HG02759 (cell line): ENCODE measurements around the gene WDR38.

Experiments
- ATAC-seq: cut with Tn5 transposase; IDR thresholded peaks from one replicate; pipeline ENCODE4 v1.9.1; 2021; ENCODE audit warnings: mild to moderate bottlenecking, moderate library complexity; ENCODE audit not compliant: unreplicated experiment

Gene WDR38, protein sequence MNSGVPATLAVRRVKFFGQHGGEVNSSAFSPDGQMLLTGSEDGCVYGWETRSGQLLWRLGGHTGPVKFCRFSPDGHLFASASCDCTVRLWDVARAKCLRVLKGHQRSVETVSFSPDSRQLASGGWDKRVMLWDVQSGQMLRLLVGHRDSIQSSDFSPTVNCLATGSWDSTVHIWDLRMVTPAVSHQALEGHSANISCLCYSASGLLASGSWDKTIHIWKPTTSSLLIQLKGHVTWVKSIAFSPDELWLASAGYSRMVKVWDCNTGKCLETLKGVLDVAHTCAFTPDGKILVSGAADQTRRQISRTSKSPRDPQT

DNA sequence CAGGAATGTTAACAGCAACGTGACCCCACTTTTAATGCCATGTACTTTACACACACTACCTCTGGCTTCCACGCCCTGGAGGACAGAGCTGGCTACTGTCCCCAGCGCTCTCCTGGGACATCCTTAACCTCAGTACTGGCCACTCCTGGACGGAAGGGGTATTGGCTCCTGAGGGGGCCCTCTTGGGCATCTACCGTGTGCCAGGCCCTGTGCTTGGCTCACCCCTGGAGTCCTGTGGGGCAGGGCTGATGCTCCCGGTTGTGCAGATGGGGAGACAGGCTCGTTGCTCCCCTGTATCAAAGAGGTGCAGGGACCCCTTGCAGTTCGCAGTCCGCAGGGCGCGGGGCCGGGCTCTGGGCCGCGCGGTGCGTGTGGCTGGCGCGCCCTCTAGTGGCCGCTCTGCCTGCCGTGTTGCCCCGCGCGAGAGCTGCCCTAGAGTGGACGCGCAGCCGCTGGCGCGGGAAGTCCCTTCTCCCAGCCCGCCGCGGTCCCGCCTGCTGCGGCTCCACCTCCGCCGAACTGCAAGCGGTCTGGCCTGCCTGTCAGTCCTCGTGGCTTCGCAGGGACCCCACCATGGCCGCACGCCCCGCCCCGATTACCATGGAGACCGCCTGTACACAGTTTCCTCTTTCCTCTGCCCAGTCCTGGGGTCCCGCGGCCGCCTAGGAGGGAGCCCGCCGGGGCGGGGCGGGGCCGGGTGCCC, at the start of gene WDR38:
Gene WDR38, plus strand, starts transcription at position 632 of the 703 bp plus-strand sequence. CDS start 72 bp downstream, outside the sequence.
- peak; percentile 82 for ATAC-seq

DNA sequence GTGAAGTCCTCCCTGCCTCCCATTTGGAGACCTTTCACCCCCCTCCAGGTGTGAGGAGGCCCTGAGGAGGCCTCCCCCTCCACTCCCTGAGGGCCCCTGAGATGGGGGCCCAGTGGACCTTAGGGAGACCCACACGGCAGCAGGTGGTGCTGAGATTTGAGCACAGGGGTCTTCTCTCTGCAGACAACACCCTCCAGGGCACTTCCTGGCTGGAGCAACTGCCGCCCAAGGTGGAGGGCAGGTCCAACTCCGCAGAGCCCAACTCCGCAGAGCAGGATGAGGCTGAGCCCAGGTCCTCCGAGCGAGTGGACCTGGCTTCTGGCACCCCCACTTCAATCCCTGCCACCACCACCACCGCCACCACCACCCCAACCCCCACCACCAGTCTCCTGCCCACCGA, 49.3 kb upstream of the WDR38 start:
- no peak for ATAC-seq

DNA sequence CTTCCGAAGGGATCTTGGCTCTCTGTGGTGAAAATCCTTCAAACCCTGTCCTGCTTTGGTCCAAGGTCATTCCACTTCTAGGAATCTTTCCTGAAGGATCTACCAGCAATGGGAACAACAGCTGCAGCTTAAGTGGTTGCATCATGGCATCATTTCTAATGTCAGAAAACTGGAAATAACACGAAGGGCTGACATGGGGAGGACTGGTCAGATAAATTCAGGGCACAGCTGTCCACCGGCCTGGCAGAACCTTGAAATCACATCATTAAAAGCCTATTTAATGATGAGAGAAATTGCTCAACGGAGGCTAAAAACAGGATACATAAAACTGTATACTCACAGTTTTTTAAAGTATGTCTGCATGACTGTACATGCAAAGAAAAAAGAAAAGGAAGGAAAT, 48.1 kb upstream of the WDR38 start:
- ATAC-seq = no peak

DNA sequence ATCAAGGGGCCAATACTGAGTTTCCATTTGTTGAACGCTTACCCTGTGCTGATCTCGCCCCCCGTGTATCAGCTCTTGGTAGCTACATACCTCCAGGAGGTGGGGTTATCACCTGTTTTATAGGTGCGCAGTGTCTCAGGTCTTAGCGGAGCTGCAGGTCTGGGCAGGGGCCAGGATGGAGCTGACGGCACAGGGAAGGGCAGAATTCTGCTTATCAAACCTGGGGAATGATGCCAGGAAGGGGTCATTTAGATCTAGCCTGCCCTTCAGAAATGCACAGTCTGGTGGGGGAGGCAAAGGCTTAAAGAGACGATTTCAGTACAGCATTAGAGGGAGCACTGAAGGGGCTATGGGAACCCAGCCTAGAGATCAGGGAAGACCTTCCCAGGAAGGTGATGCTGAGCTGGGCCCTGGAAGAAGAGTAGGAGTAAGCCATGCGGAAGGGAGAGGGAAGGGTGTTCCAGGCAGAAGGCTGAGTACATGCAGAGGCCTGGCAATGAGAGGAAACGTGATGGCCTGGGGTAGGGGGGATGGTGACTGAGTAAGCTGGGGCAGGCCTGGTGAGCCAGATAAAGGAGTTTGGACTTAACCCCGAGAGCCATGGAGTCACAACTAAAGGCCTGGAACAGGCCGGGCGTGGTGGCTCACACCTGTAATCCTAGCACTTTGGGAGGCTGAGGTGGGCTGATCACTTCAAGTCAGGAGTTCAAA, 44.9 kb upstream of the WDR38 start:
- ATAC-seq = no peak

DNA sequence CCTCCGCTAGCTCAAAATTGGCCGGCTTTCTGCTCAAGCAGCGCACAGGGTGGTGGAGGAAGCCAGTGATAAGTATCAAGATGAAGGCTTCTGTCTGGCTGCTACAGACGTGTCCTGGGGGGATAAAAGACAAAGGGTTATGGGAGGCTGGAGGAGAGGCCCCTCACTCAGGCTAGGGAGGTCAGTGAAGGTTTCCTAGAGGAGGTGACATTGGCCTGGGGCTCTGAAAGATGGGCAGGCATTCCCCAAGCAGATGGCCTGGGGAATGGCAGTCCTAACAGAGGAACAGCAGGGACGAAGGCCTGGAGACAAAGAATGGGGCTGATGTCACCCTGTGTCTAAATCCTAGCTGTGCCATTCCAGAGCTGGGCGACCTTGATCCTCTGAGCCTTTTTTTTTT, 44.0 kb upstream of the WDR38 start:
- ATAC-seq = no peak

DNA sequence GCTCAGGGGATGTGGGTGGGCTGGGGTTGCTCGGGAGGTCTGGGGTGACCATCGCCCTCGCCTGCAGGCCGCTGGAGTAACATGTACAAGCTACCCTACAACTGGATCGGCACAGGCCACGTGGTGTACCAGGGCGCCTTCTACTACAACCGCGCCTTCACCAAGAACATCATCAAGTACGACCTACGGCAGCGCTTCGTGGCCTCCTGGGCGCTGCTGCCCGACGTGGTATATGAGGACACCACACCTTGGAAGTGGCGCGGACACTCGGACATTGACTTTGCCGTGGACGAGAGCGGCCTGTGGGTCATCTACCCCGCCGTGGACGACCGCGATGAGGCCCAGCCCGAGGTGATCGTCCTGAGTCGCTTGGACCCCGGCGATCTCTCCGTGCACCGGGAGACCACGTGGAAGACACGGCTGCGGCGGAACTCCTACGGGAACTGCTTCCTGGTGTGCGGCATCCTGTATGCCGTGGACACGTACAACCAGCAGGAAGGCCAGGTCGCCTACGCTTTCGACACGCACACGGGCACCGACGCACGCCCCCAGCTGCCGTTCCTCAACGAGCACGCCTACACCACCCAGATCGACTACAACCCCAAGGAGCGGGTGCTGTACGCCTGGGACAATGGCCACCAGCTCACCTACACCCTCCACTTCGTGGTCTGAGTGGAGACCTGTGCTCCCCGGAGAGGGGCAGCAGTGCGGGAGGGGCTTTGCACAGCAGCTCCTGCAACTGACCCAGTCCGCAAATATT, 43.3 kb upstream of the WDR38 start:
- ATAC-seq = no peak

DNA sequence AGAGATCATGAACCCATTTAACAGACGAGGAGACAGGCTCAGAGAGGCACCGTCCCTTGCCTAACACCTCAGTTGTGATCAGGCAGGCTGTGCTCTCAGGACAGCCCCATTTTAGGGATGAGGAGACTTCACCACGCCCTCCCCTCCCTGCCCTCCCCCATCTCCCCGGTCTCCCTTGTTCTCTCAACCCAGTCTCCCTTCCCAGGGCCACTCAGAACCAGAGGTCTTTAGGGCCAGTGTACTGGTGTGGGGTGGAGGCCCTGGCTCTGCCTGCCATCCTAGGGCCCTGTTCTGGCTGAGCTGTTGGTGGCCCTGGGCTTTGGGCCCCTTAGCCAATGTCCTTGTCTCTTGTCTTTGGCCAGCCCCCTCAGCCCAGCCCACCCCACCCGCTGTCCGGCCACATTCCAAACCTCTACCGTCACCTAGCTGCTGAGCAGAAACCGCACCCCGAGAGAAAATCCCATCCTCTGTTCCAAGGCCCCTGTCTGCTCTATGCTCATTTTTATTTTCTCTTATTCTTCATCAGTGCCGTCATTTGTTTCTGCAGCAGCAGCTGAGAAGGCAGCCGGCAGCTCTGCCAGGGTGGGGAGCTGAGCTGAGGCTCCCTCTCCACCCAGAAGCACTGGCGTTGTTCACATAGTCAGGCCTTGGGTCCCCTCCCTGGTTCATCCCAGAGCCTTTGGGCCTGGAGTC, 42.5 kb upstream of the WDR38 start:
- ATAC-seq = no peak

DNA sequence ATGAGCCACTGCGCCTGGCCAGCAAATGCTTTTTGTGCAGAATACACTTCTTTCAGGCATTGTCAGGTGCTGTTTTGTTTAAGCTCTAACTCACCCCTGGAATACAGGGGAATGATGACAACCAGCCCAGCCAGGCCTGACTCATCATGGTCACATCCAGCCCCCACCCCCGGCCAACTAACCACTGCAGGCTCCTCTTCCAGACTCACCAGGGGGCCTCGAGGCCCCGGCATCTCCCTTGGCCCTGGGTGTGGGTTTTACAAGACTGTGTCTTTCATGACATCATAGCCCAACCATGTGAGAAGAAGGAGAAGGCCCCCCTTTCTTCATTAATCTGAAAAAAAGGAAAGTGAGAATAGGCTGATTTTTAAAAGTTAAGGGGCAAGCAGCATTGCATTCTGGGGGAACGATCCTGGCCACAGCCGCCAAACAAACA, 40.8 kb upstream of the WDR38 start:
- no peak for ATAC-seq

DNA sequence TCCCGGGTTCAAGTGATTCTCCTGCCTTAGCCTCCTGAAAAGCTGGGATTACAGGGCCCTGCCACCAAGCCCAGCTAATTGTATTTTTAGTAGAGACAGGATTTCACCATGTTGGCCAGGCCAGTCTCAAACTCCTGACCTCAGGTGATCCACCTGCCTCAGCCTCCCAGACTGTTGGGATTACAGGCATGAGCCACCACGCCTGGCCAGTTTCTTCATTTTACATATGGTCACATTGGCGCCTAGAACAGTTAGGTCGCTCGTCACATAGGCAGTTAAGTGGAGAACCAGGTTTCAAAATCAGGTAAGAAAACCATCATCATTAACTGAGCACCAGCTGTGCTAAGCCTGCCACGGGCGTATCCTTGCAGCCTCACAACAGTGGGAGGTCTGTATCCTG, 40.2 kb upstream of the WDR38 start:
- no peak for ATAC-seq

DNA sequence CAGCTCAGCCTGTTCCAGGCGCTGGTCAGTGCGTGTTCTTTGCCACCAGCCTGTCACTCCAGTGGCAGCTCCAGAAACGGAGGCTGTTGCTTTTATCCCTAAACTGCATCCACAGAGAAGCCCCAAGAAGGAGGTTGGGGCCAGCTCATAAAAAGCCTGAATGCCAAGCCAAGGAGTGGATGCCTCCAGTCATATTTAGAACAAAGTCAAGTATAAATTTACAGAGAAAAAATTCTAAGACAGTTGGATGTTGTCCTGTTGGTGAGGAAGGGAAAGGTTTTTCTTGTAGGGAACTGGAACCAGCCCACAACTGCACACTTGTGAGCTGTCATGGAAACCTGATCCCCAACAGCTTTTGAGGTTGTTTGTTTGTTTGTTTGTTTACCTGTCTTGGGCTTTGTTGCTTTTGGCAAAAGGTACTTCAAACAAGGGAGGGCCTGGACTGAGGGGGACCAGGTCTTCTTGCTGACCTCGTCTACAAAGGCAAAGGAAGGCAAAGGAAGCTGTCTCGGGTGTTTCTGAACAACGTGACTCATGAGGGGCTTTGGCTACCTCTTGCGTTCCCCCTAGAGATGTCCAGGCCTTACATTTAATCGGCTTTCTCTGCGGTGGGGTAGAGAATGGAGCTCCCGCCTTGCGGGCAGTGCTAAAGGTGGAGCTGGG, 39.6 kb upstream of the WDR38 start:
- no peak for ATAC-seq

DNA sequence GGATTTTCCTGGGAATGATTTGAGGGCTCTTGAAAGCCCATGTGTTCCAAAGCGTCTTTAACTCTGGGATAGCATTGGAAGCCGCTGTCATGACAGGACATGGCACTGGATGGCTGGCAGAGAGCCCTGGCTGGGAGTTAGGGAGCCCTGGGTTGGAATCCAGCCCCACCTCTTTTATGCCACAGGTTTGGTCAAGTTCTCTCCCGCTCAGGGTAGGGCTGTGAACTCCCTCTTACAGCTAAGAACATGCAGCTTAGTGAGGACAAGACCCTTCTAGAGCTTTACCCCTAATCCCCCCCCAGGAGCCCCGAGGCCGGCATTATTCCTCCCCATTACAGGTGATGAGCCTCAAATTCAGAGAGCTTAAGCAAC, 39.1 kb upstream of the WDR38 start:
- ATAC-seq = no peak

DNA sequence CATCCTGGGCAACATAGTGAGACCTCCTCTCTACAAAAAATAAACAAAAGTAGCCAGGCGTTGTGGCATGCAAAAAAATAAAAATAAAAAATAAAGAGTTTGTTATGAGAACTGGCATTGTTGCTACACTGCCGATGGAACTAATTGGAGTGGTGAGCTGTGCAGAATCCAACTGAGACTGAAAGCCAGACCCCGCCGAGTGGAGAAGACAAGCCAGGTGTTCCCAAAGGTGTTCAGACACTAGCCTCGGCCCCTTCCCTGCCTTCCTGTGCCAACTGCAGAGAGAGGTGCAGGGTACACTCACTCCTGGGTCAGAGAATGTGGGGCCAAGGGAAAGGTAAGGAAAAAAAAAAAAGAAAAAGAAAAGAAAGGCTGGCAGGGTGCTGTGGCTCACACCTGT, 37.7 kb upstream of the WDR38 start:
- no peak for ATAC-seq

DNA sequence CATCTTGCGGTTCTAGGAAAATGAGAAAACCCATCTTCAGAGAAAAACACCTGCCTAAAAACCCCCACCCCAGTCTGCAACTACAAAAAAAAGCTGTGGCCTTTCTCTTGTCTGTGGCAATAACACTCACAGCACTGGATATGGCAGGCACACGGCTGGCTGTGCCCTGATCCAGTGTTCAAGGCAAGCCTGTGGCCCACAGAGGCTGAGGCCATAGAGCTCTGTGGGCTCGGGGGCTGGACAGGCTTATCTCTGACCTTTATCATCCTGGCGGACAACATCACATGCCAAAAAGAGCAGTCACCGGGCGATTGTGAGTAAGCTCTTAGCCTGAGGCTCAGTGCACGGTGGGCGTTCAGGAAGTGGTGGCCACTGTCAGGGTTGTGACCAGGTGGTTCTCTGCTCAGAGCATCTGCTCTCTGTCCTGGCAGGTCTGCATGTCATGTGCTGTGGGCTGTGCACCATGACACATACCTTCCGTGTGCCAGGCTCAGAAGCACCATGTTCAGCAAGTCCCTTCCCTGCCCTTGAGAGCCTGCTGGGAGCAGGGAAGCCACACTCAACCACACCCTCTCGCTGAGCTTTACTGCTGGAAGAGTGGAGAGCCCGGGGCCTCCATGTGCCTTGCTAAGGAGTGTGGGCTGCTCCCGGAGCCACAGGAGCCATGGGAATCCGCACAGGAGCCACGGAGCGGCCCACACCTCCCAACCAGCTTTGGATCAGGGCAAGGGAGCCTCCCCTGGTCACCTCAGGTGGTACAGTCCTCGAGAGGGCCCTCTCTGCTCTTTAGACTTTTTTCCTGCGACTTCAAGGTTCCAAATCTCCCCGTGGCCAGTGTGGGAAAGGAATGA, 34.6 kb upstream of the WDR38 start:
- ATAC-seq = no peak

DNA sequence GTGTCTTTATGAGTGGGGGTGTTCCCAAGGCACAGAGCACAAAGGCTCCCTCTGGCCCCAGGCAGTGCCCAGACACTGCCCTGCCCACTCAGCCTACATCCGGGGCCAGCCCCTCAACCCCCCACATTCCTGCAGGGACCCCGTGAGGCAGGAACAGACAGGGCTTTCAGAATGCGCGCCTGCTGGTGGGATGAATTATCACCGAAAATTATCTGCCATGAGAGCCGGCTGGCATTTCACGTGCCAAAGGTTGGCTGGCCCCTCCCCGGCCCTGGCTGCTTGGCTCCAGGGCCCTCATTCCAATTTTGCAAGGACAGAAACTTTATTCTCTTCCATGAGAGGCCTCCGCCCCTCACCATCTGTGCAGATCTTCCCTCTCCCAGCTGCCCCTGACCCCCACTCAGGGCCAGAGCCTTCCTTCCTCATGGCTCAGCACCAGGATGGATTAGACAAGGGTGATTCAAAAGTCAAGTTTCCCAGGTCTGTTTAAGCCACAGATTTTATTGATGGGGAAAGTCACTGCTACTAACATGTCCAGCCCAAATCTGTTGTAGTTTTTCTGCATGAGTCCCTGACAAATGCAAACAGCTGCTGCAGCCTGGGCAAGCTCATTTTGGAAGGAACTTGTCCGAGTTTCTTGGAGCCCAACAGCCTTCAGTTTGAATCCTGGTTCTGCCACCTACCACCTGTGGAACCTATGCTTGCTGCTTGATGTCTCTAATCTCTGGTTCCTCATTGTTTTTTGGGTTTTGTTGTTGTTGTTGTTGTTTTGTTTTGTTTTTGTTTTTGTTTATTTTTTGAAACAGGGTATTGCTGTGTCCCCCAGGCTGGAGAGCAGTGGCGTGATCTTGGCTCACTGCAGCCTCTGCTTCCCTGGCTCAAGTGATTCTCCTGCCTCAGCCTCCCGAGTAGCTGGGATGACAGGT, 32.3 kb upstream of the WDR38 start:
- no peak for ATAC-seq

DNA sequence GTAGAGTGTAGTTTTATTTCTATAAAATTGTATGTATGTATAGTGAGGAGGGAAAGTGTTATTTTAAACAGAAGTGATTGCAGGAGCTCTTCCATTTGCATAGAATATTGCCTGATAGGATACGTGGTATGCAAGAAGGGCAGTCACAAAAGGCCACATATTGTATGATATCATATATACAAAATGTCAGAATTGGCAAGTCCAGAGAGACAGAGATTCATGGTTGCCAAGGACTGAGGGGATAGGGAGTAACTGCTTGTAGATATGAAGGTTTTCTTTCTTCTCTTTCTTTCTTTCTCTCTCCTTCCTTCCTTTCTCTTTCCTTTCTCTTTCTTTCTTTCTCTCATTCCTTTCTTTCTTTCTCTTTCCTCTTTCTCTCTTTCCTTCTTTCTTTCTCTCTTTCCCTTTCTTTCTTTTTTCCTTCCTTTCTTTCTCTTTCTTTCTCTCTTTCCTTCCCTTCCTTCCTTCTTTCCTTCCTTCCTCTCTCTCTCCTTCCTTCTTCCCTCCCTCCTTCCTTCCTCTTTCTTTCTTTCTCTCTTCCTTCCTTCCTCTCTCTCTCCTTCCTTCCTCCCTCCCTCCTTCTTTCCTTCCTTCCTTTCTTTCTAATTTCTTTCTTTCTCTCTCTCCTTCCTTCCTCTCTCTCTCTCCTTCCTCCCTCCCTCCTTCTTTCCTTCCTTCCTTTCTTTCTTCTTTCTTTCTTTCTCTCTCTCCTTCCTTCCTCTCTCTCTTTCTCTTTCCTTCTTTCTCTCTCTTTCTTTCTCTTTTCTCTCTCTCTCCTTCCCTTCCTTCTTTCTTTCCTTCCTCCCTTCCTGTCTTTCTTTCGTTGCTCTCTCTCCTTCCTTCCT, 24.5 kb upstream of the WDR38 start:
- ATAC-seq = no peak

DNA sequence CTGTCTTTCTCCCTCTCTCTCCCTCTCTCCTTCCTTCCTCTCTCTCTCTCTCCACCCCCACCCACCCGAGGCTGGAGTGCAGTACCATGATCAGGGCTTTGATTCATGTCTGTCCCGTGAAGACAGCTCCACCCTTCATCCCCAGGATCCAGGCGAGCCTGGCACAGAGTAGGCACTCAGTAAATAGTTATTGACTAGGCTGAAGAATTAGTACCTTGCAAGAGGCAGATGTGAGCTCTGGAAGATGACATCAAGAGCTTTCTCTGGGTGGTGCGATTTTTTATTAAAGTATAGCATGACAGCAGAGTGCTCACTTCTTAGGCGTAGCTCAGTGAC, 24.0 kb upstream of the WDR38 start:
- ATAC-seq = no peak

DNA sequence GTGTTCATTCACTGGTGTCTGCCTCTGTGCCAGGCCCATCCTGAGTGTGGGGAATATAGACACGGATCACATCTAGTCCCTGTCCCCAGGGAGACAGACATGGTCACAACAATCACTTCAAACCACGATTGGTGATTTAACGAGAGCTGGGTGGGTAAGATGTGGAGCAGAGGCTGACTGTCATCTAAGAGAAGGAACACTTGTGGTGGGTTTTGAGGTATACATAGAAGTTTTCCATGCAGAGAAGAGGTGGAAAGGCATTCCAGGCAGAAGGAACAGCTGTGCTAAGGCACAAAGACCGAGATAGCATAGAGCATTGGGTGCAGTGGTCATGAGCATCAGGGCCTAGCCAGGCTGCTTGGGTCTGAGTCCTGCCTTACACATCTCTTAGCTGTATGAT, 22.7 kb upstream of the WDR38 start:
- ATAC-seq = no peak
